Upper lobe of left lung (tissue), 6 donors: ENCODE data around the gene FMNL2. TPM values are rescaled to one million over a fixed set of nuclear protein-coding genes. Genes with fewer than 3 reads are reported as not detected.

ENCODE experiments used
- ATAC-seq, 2 donors: fragments of 200-7000 bp; cut with Tn5 transposase; one replicate each; pipeline ENCODE4 v1.9.1; 2022; ENCODE audit warnings: mild to moderate bottlenecking in 2 of 2, moderate library complexity in 2 of 2; ENCODE audit not compliant: low FRiP score in 2 of 2
- DNase-seq, 2 donors: peaks; one replicate each; pipeline ENCODE4 v3.0.0-alpha.2; 2019 to 2020
- H3K27ac ChIP-seq, 4 donors: fragments of 200-600 bp; sonication (generic); one replicate each; pipeline ENCODE4 v1.5.1; 2016 to 2019
- H3K27me3 ChIP-seq, 4 donors: fragments of 200-600 bp; sonication (generic); one replicate each; pipeline ENCODE4 v1.5.1; 2017 to 2019
- H3K36me3 ChIP-seq, 4 donors: fragments of 200-600 bp; sonication (generic); one replicate each; pipeline ENCODE4 v1.5.1; 2016 to 2019
- H3K4me1 ChIP-seq, 4 donors: fragments of 200-600 bp; sonication (generic); one replicate each; pipeline ENCODE4 v1.5.1; 2018 to 2019
- H3K4me3 ChIP-seq, 4 donors: fragments of 200-600 bp; sonication (generic); one replicate each; pipeline ENCODE4 v1.5.1; 2017 to 2019; ENCODE audit warnings: mild to moderate bottlenecking in 2 of 4, moderate library complexity in 1 of 4
- H3K9me3 ChIP-seq, 4 donors: fragments of 200-600 bp; sonication (generic); one replicate each; pipeline ENCODE4 v1.5.1; 2018 to 2019
- EP300 ChIP-seq, 4 donors: sonication (generic); formaldehyde crosslinking; IDR thresholded peaks; one replicate each; pipeline ENCODE4 v1.5.1; 2017; ENCODE audit warnings: antibody characterized with exemption in 4 of 4, control low read depth in 2 of 4
- POLR2A ChIP-seq, 4 donors: fragments of 450-650 bp; IDR thresholded peaks; one replicate each; pipeline ENCODE4 v1.5.1; 2016 to 2017; ENCODE audit warnings: antibody characterized with exemption in 4 of 4, mild to moderate bottlenecking in 2 of 4
- POLR2AphosphoS5 ChIP-seq, 2 donors: sonication (generic); formaldehyde crosslinking; IDR thresholded peaks; one replicate each; pipeline ENCODE4 v1.5.1; 2017; ENCODE audit warnings: antibody characterized with exemption in 2 of 2
- WGBS, 2 donors: methylation state at CpG; one replicate each; pipeline ENCODE4 v1.1.5; 2017 to 2018; 5-methylcytosine and 5-hydroxymethylcytosine counted together
- total RNA-seq, 6 donors: library from RNA; depleted of rRNA in 4 of 6; stranded (reverse); fragments of >200 nt in 4 of 6; gene quantifications; one replicate each; pipeline versions ENCODE4 v1.1.0 to v1.2.1, GENCODE V29; 2016 to 2021
- TF ChIP-seq, protein P1 (sequence below), 6 experiments: fragments of 450-650 bp in 4 of 6; fragments of 200-600 bp in 2 of 6; sonication (generic) in 2 of 6; IDR thresholded peaks; one replicate each; pipeline ENCODE4 v1.5.1; 2016 to 2019; ENCODE audit warnings: antibody characterized with exemption in 6 of 6
- donor health status: DM: no; HTN: no; CAD: no; lungs with moderate emphysema.
- donor health status: DM: no; HTN: yes; CAD: no; lungs with severe emphysema.

Gene FMNL2
- total RNA-seq, 6 donors from 2014 or later = 49.9 to 160 (median 66.9) TPM

DNA sequence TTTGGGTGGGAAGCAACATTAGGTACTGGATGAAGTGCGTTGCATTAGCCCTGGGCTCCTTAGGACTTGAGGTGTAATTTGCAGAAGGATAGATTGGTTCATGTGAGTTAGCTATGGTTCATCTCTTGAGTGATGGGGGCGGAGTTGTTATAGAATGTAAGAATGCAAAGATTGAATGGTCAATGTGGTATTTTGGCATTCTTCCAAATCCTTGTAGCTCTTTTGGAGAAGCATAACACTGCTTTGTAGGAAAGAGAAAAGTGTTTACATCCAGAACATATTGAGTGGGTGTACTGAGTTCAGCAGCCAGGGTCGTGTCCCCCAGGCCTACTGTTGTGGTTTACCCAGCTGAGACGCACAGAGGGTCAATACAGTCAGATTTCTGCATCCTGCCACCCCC lies 173.5 kb downstream of the FMNL2 start:
- TF ChIP-seq POLR2A (IDR thresholded peaks at IDR 0.05) (no peak), EP300 (IDR thresholded peaks at IDR 0.05) (no peak), POLR2AphosphoS5 (IDR thresholded peaks at IDR 0.05) (no peak)
- TF ChIP-seq, protein P1, sequence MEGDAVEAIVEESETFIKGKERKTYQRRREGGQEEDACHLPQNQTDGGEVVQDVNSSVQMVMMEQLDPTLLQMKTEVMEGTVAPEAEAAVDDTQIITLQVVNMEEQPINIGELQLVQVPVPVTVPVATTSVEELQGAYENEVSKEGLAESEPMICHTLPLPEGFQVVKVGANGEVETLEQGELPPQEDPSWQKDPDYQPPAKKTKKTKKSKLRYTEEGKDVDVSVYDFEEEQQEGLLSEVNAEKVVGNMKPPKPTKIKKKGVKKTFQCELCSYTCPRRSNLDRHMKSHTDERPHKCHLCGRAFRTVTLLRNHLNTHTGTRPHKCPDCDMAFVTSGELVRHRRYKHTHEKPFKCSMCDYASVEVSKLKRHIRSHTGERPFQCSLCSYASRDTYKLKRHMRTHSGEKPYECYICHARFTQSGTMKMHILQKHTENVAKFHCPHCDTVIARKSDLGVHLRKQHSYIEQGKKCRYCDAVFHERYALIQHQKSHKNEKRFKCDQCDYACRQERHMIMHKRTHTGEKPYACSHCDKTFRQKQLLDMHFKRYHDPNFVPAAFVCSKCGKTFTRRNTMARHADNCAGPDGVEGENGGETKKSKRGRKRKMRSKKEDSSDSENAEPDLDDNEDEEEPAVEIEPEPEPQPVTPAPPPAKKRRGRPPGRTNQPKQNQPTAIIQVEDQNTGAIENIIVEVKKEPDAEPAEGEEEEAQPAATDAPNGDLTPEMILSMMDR (IDR thresholded peaks at IDR 0.05) = no peak
- ATAC-seq = no peak
- no peaks in the 10 kb centered on the region for H3K36me3 ChIP-seq
- no peaks in the 10 kb centered on the region for H3K9me3 ChIP-seq
- H3K27me3 ChIP-seq = no peaks in the 10 kb centered on the region
- WGBS, 2 donors = 54 to 64% methylated on average over 4 of the region's 4 CpGs
- DNase-seq = no peak
- H3K4me3 ChIP-seq = no peak overlapping the region
- no peak overlapping the region for H3K27ac ChIP-seq
- peaks cover 0 to 5% (median 1%) of the 10 kb centered on the region in 4 donors for H3K4me1 ChIP-seq

DNA sequence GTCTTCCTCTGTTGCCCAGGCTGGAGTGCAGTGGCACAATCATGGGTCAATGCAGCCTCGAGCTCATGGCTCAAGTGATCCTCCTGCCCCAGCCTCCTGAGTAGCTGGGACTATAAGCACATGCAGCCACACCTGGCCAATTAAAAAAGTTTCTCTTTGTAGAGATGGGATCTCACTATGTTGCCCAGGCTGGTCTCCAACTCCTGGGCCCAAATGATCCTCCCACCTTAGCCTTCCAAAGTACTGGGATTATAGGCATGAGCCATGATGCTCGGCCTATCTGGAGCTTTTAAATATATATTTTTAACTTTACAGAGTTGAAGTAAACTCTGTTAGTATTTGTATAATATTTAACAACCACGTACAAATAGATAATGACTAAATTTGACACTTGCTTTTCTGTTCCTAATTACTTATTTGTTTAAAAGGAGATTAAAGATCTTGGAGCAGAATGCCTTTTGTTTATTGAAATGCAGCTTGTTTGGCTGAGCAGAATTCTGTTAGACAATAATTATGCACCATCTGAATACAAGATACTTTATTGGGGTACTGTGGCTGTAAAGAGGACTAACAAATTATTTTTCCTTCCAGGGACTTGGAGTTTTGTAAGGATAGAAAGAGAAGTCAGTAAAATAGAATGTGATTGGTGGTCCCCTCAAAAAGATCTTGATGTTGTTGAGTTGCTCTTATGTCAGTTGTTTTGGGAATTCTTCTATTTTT lies 175.0 kb downstream of the FMNL2 start:
- H3K4me1 ChIP-seq = peaks cover 0 to 5% (median 0%) of the 10 kb centered on the region in 4 donors
- no peak overlapping the region for H3K4me3 ChIP-seq
- no peak overlapping the region for H3K27ac ChIP-seq
- ATAC-seq (no peak), DNase-seq (no peak)
- TF ChIP-seq EP300 (IDR thresholded peaks at IDR 0.05) = no peak
- TF ChIP-seq POLR2AphosphoS5 (IDR thresholded peaks at IDR 0.05) = no peak
- no peak for TF ChIP-seq POLR2A (IDR thresholded peaks at IDR 0.05)
- TF ChIP-seq, protein P1 (IDR thresholded peaks at IDR 0.05) = no peak
- no peaks in the 10 kb centered on the region for H3K36me3 ChIP-seq
- H3K27me3 ChIP-seq = no peaks in the 10 kb centered on the region
- WGBS, 2 donors = 59 to 98% methylated on average over 3 of the region's 3 CpGs
- H3K9me3 ChIP-seq = no peaks in the 10 kb centered on the region

DNA sequence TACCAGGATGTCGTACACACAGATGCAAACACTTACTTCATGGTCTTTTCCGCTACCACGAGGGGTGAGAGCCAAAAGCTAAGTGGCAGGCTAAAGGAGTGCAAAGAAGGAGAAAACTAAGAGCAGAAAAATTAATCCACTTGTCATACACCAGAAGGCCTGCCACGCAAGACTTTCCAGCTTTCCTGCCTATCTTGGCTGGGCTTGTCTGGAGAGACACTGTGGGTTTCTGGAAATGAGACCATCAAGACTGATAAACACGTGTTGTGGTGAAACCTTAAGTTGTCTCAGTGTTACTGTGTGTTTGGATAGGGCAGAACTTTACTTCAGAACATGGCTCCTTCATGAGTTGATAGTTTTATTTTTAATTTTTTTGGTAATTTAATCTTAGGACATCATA lies 175.6 kb downstream of the FMNL2 start:
- no peaks in the 10 kb centered on the region for H3K27me3 ChIP-seq
- no peaks in the 10 kb centered on the region for H3K36me3 ChIP-seq
- TF ChIP-seq, protein P1 (IDR thresholded peaks at IDR 0.05) = no peak
- TF ChIP-seq EP300 (IDR thresholded peaks at IDR 0.05) (no peak), POLR2A (IDR thresholded peaks at IDR 0.05) (no peak), POLR2AphosphoS5 (IDR thresholded peaks at IDR 0.05) (no peak)
- peaks cover 0 to 5% (median 0%) of the 10 kb centered on the region in 4 donors for H3K4me1 ChIP-seq
- no peak overlapping the region for H3K4me3 ChIP-seq
- 67 to 75% methylated on average over 5 of the region's 5 CpGs for WGBS, 2 donors
- H3K27ac ChIP-seq = no peak overlapping the region
- ATAC-seq (no peak), DNase-seq (no peak)
- no peaks in the 10 kb centered on the region for H3K9me3 ChIP-seq

DNA sequence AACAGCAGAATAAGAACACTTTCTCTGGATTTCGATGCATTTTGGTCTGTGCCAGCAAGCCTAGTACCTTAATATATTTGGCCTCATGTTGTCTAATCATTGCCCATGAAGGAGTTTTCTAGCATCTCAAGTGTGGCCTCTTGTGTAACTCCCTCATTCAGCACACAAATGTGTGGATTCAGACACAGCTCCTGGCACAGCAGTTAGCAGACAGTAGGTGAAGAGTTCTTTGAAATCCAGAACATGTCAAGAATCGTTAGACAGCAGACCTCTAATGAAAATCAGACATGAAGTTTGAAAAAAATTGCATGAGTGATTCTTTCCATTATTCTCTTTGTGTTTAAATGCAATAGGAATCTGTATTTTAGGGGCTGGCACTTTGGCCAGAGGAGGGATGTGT lies 177.0 kb downstream of the FMNL2 start:
- H3K9me3 ChIP-seq = no peaks in the 10 kb centered on the region
- H3K36me3 ChIP-seq = no peaks in the 10 kb centered on the region
- no peak overlapping the region for H3K4me3 ChIP-seq
- TF ChIP-seq, protein P1 (IDR thresholded peaks at IDR 0.05) = no peak
- TF ChIP-seq EP300 (IDR thresholded peaks at IDR 0.05) = no peak
- no peak for TF ChIP-seq POLR2AphosphoS5 (IDR thresholded peaks at IDR 0.05)
- no peak for TF ChIP-seq POLR2A (IDR thresholded peaks at IDR 0.05)
- H3K4me1 ChIP-seq = peaks cover 0 to 5% (median 0%) of the 10 kb centered on the region in 4 donors
- WGBS, 2 donors = 64 to 71% methylated on average over 2 of the region's 2 CpGs
- DNase-seq (no peak), ATAC-seq (no peak)
- H3K27me3 ChIP-seq = no peaks in the 10 kb centered on the region
- H3K27ac ChIP-seq = no peak overlapping the region

DNA sequence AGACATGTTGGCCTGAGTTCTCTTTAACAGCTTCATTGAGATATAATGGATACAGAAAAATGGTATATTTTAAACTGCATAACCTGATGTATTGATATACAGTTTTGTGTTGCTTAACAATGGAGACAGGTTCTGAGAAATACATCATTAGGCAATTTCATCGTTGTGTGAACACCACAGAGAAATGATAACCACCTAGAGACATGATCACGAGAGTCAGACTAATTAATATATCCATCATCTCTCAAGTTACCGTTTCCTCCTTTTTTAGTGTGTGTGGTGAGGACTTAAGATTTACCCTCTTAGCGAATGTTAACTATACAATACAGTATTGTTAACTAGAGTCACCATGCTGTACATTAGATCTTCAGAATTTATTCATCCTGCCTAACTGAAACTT lies 178.1 kb downstream of the FMNL2 start:
- no peaks in the 10 kb centered on the region for H3K36me3 ChIP-seq
- no peak overlapping the region for H3K27ac ChIP-seq
- TF ChIP-seq POLR2AphosphoS5 (IDR thresholded peaks at IDR 0.05) (no peak), POLR2A (IDR thresholded peaks at IDR 0.05) (no peak), EP300 (IDR thresholded peaks at IDR 0.05) (no peak)
- TF ChIP-seq, protein P1 (IDR thresholded peaks at IDR 0.05) = no peak
- peaks cover 0 to 5% (median 0%) of the 10 kb centered on the region in 4 donors for H3K4me1 ChIP-seq
- ATAC-seq (no peak), DNase-seq (no peak)
- H3K9me3 ChIP-seq = no peaks in the 10 kb centered on the region
- H3K27me3 ChIP-seq = no peaks in the 10 kb centered on the region
- WGBS, 2 donors = 89 to 94% methylated on average over 4 of the region's 4 CpGs
- no peak overlapping the region for H3K4me3 ChIP-seq
